ENCODE measurements around the gene TUBA3E.
"Not testable (repeated sequence)": the region's sequence is repeated elsewhere in the genome, so short reads cannot be mapped to it uniquely, and the experiment has no call there.

DNA sequence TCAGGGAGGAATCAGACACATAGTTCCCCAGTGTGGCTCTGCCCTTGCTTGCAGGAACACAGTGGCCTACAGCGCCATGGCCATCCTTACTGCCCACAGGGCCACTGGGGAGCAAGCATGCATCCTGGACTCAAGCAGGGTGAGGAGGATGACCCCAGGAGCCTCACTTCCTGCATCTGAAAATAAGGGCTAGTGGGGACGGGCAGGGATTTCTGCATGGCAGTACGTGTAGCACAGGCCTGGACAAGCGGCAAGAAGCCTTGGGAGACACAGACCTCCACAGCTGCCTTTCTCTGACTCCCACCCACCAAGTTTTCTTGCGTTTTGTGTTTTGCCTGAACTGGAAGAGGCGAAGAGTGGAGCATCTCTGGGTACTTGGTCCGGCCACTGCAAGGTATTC, 35.8 kb downstream of the TUBA3E start:
- TF ChIP-seq, protein P1, sequence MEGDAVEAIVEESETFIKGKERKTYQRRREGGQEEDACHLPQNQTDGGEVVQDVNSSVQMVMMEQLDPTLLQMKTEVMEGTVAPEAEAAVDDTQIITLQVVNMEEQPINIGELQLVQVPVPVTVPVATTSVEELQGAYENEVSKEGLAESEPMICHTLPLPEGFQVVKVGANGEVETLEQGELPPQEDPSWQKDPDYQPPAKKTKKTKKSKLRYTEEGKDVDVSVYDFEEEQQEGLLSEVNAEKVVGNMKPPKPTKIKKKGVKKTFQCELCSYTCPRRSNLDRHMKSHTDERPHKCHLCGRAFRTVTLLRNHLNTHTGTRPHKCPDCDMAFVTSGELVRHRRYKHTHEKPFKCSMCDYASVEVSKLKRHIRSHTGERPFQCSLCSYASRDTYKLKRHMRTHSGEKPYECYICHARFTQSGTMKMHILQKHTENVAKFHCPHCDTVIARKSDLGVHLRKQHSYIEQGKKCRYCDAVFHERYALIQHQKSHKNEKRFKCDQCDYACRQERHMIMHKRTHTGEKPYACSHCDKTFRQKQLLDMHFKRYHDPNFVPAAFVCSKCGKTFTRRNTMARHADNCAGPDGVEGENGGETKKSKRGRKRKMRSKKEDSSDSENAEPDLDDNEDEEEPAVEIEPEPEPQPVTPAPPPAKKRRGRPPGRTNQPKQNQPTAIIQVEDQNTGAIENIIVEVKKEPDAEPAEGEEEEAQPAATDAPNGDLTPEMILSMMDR (IDR thresholded peaks at IDR 0.05): not testable (repeated sequence)
- not testable (repeated sequence) for TF ChIP-seq POLR2A (IDR thresholded peaks at IDR 0.05)
